Measurements from ENCODE around the gene NDFIP2.

- TF ChIP-seq CTCF (conservative IDR thresholded peaks at IDR 0.05; ENCODE audit: low read length) (no peak), EZH2phosphoT487 (IDR thresholded peaks at IDR 0.05; ENCODE audit: borderline replicate concordance, low read depth, low read length) (no peak)
Measured at GRCh38 chr13:79531542-79532254, 50.7 kb downstream of the NDFIP2 start.

All from OCI-LY7 (cell line).